Prostate gland (tissue), 2 donors: Measurements from ENCODE around the gene FFAR2. TPM values are rescaled to one million over a fixed set of nuclear protein-coding genes. Genes with fewer than 3 reads are reported as not detected.

Experiments used
- DNase-seq: peaks from one replicate; pipeline ENCODE4 v3.0.0-alpha.2; 2019; ENCODE audit warnings: low spot score
- H3K27ac ChIP-seq, 2 donors: fragments of 200-600 bp; sonication (generic); 2 replicates each; pipeline ENCODE4 v1.5.1; 2017 to 2019
- H3K27me3 ChIP-seq: fragments of 200-600 bp; sonication (generic); replicated peaks from 2 replicates; pipeline ENCODE4 v1.5.1; 2019; ENCODE audit not compliant: insufficient read depth
- H3K36me3 ChIP-seq, 2 donors: fragments of 200-600 bp; sonication (generic); 1 replicate in 1 of 2; 2 replicates in 1 of 2; pipeline versions ENCODE4 v1.5.1 to v1.8.1; 2017 to 2019
- H3K4me1 ChIP-seq: fragments of 200-600 bp; sonication (generic); replicated peaks from 2 replicates; pipeline ENCODE4 v1.5.1; 2019
- H3K4me3 ChIP-seq, 2 donors: fragments of 200-600 bp; sonication (generic); 2 replicates each; pipeline ENCODE4 v1.5.1; 2017 to 2019
- H3K9me3 ChIP-seq: fragments of 200-600 bp; sonication (generic); 2 replicates; pipeline ENCODE4 v1.5.1; 2017
- CTCF ChIP-seq, 4 experiments: fragments of 200-600 bp in 2 of 4; fragments of 450-650 bp in 2 of 4; sonication (generic) in 2 of 4; IDR thresholded peaks; 1 replicate in 3 of 4; 2 replicates in 1 of 4; pipeline ENCODE4 v1.5.1; 2016 to 2019; ENCODE audit warnings: antibody characterized with exemption in 4 of 4, mild to moderate bottlenecking in 2 of 4, moderate library complexity in 2 of 4
- POLR2A ChIP-seq: fragments of 450-650 bp; IDR thresholded peaks from one replicate; pipeline ENCODE4 v1.6.1; 2016; ENCODE audit warnings: antibody characterized with exemption, mild to moderate bottlenecking
- POLR2AphosphoS5 ChIP-seq: sonication (generic); formaldehyde crosslinking; IDR thresholded peaks from one replicate; pipeline ENCODE4 v1.6.1; 2017; ENCODE audit warnings: antibody characterized with exemption
- WGBS: methylation state at CpG from one replicate; pipeline ENCODE4 v1.1.5; 2018; 5-methylcytosine and 5-hydroxymethylcytosine counted together
- intact Hi-C: fragments of 100-400 bp; cut with DNase I; formaldehyde crosslinking; loops from one replicate; pipeline ENCODE4 v1.14.2; 2022
- total RNA-seq, 2 donors: library from RNA; depleted of rRNA; stranded (reverse); fragments of >200 nt; gene quantifications; one replicate each; pipeline ENCODE4 v1.1.0, GENCODE V29; 2016

The FFAR2 gene
- total RNA-seq, 2 donors from 2014 or later, result 0.87 TPM; not detected in 1

GRCh38 chr19:35438096-35438495, 10.0 kb upstream of the FFAR2 start:
- Histone ChIP-seq H3K36me3 (no peaks in the 10 kb centered on the region), H3K4me1 (peaks cover 5% of the 10 kb centered on the region), H3K9me3 (no peaks in the 10 kb centered on the region), H3K27ac (no peak overlapping the region), H3K4me3 (no peak overlapping the region), H3K27me3 (no peaks in the 10 kb centered on the region)
- TF ChIP-seq POLR2AphosphoS5 (no peak), POLR2A (no peak), CTCF (IDR thresholded peaks at IDR 0.05) (no peak)
- 74% methylated on average over 5 of the region's 5 CpGs for WGBS
- intact Hi-C loops, result no loop called here
- no peak for DNase-seq

GRCh38 chr19:35438527-35438926, 9.5 kb upstream of the FFAR2 start:
- WGBS, result 35% methylated on average over 5 of the region's 5 CpGs
- no peak for DNase-seq
- intact Hi-C loops, result no loop called here
- H3K4me1 ChIP-seq, result peaks cover 5% of the 10 kb centered on the region
- TF ChIP-seq POLR2AphosphoS5 (no peak), POLR2A (no peak), CTCF (IDR thresholded peaks at IDR 0.05) (no peak)
- no peaks in the 10 kb centered on the region for H3K36me3 ChIP-seq
- H3K9me3 ChIP-seq, result no peaks in the 10 kb centered on the region
- H3K27me3 ChIP-seq, result no peaks in the 10 kb centered on the region
- H3K4me3 ChIP-seq, result no peak overlapping the region
- H3K27ac ChIP-seq, result no peak overlapping the region

- no peaks in the 10 kb centered on the region for H3K27me3 ChIP-seq
- TF ChIP-seq POLR2A (no peak), POLR2AphosphoS5 (no peak), CTCF (IDR thresholded peaks at IDR 0.05) (no peak)
- H3K36me3 ChIP-seq, result no peaks in the 10 kb centered on the region
- no peak overlapping the region for H3K27ac ChIP-seq
- 91% methylated on average over 6 of the region's 6 CpGs for WGBS
- intact Hi-C loops, result no loop called here
- peaks cover 5% of the 10 kb centered on the region for H3K4me1 ChIP-seq
- H3K9me3 ChIP-seq, result no peaks in the 10 kb centered on the region
- no peak for DNase-seq
- H3K4me3 ChIP-seq, result no peak overlapping the region
These were observed 8.1 kb upstream of the FFAR2 start for GRCh38 chr19:35439921-35440320.

- H3K27ac ChIP-seq, result no peak overlapping the region
- no peaks in the 10 kb centered on the region for H3K36me3 ChIP-seq
- H3K9me3 ChIP-seq, result no peaks in the 10 kb centered on the region
- TF ChIP-seq CTCF (IDR thresholded peaks at IDR 0.05) (no peak), POLR2A (no peak), POLR2AphosphoS5 (no peak)
- no peak for DNase-seq
- intact Hi-C loops, result no loop called here
- H3K27me3 ChIP-seq, result no peaks in the 10 kb centered on the region
- WGBS, result 84% methylated on average over 7 of the region's 7 CpGs
- no peak overlapping the region for H3K4me3 ChIP-seq
- H3K4me1 ChIP-seq, result no peaks in the 10 kb centered on the region
These were observed 6.0 kb upstream of the FFAR2 start for GRCh38 chr19:35442091-35442490.

- intact Hi-C loops, result no loop called here
- Histone ChIP-seq H3K27me3 (no peaks in the 10 kb centered on the region), H3K4me3 (no peak overlapping the region), H3K36me3 (no peaks in the 10 kb centered on the region), H3K27ac (no peak overlapping the region), H3K4me1 (no peaks in the 10 kb centered on the region), H3K9me3 (no peaks in the 10 kb centered on the region)
- TF ChIP-seq POLR2A (no peak), CTCF (IDR thresholded peaks at IDR 0.05) (no peak), POLR2AphosphoS5 (no peak)
- no peak for DNase-seq
- WGBS, result 44% methylated on average over 1 of the region's 1 CpG
These were observed 3.3 kb upstream of the FFAR2 start for GRCh38 chr19:35444735-35445134.
